HEK293 (cell line): Measurements from ENCODE around the gene ZSCAN20.

Experiments
- CTCF ChIA-PET: fragments of 350-600 bp; formaldehyde crosslinking; extraction: SDS; loops from one replicate; lab custom pipeline; 2021; ENCODE audit warnings: antibody characterized with exemption; lab: Yijun Ruan, JAX
- POLR2A ChIA-PET: fragments of 300-600 bp; formaldehyde crosslinking; extraction: SDS; loops from one replicate; lab custom pipeline; 2020; ENCODE audit warnings: antibody characterized with exemption, inconsistent platforms; lab: Yijun Ruan, JAX
- H3K27ac ChIP-seq: fragments of 200-500 bp; sonication (Bioruptor generic); 2 replicates; pipeline ENCODE4 v1.5.1; 2014; ENCODE audit warnings: low read depth, low read length, control low read depth, inconsistent platforms; ENCODE audit errors: extremely low read depth
- H3K36me3 ChIP-seq, 2 experiments: fragments of 200-500 bp in 1 of 2; sonication (Bioruptor generic) in 1 of 2; 1 replicate in 1 of 2; 2 replicates in 1 of 2; pipeline ENCODE4 v1.5.1; 2014 to 2017; ENCODE audit warnings: inconsistent platforms in 2 of 2, low read length in 2 of 2; ENCODE audit not compliant: control insufficient read depth in 2 of 2, insufficient read depth in 1 of 2
- H3K4me1 ChIP-seq: fragments of 200-500 bp; sonication (Bioruptor generic); 2 replicates; pipeline ENCODE4 v1.5.1; 2014; ENCODE audit warnings: mild to moderate bottlenecking, low read length, inconsistent platforms; ENCODE audit not compliant: control insufficient read depth, insufficient read depth
- H3K4me3 ChIP-seq: 2 replicates; pipeline ENCODE4 v1.5.1; 2011; ENCODE audit warnings: low read depth, mild to moderate bottlenecking, control low read depth, low read length, moderate library complexity
- H3K9me3 ChIP-seq: fragments of 200-500 bp; sonication (Bioruptor generic); 2 replicates; pipeline ENCODE4 v1.5.1; 2014; ENCODE audit warnings: low read depth, low read length, inconsistent platforms; ENCODE audit not compliant: control insufficient read depth, insufficient read depth
- GLI2 ChIP-seq: fragments of 450-650 bp; formaldehyde crosslinking; IDR thresholded peaks from 2 replicates; pipeline ENCODE4; 2017; ENCODE audit warnings: missing biosample characterization, missing genetic modification characterization, low read depth, borderline replicate concordance
- PRDM1 ChIP-seq: fragments of 450-650 bp; formaldehyde crosslinking; IDR thresholded peaks from 2 replicates; pipeline ENCODE4; 2016; ENCODE audit warnings: missing biosample characterization, missing genetic modification characterization
- SCRT1 ChIP-seq: fragments of 450-650 bp; formaldehyde crosslinking; IDR thresholded peaks from 2 replicates; pipeline ENCODE4 v1.5.1; 2016; ENCODE audit warnings: missing biosample characterization, missing genetic modification characterization, borderline replicate concordance
- ZBTB26 ChIP-seq: fragments of 450-650 bp; formaldehyde crosslinking; optimal IDR thresholded peaks from 2 replicates; pipeline ENCODE3; 2016; ENCODE audit warnings: missing biosample characterization, mild to moderate bottlenecking, missing genetic modification characterization
- ZFP41 ChIP-seq: fragments of 450-650 bp; formaldehyde crosslinking; IDR thresholded peaks from 2 replicates; pipeline ENCODE4 v1.5.1; 2016; ENCODE audit warnings: missing biosample characterization, missing genetic modification characterization, borderline replicate concordance
- ZNF121 ChIP-seq: fragments of 450-650 bp; formaldehyde crosslinking; IDR thresholded peaks from 2 replicates; pipeline ENCODE4 v1.5.1; 2016; ENCODE audit warnings: missing biosample characterization, missing genetic modification characterization
- ZNF146 ChIP-seq: fragments of 450-650 bp; formaldehyde crosslinking; IDR thresholded peaks from 2 replicates; pipeline ENCODE4 v1.5.1; 2016; ENCODE audit warnings: missing biosample characterization, missing genetic modification characterization
- ZNF157 ChIP-seq: fragments of 450-650 bp; formaldehyde crosslinking; IDR thresholded peaks from 2 replicates; pipeline ENCODE4 v1.5.1; 2016; ENCODE audit warnings: missing biosample characterization, missing genetic modification characterization
- ZNF248 ChIP-seq: fragments of 450-650 bp; formaldehyde crosslinking; IDR thresholded peaks from 2 replicates; pipeline ENCODE4 v1.5.1; 2017; ENCODE audit warnings: missing biosample characterization, missing genetic modification characterization
- ZNF26 ChIP-seq: fragments of 450-650 bp; formaldehyde crosslinking; IDR thresholded peaks from 2 replicates; pipeline ENCODE4 v1.5.1; 2016; ENCODE audit warnings: missing biosample characterization, missing genetic modification characterization
- ZNF324 ChIP-seq: fragments of 450-650 bp; formaldehyde crosslinking; IDR thresholded peaks from 2 replicates; pipeline ENCODE4 v1.5.1; 2016; ENCODE audit warnings: missing biosample characterization, missing genetic modification characterization
- ZNF394 ChIP-seq: fragments of 450-650 bp; formaldehyde crosslinking; IDR thresholded peaks from 2 replicates; pipeline ENCODE4 v1.5.1; 2016; ENCODE audit warnings: missing biosample characterization, missing genetic modification characterization, mild to moderate bottlenecking, moderate library complexity, borderline replicate concordance
- ZNF449 ChIP-seq: fragments of 450-650 bp; formaldehyde crosslinking; IDR thresholded peaks from 2 replicates; pipeline ENCODE4 v1.5.1; 2017; ENCODE audit warnings: missing biosample characterization, mild to moderate bottlenecking, missing genetic modification characterization, moderate library complexity
- ZNF654 ChIP-seq: fragments of 450-650 bp; formaldehyde crosslinking; IDR thresholded peaks from 2 replicates; pipeline ENCODE4 v1.5.1; 2016; ENCODE audit warnings: low read depth, missing biosample characterization, missing genetic modification characterization
- ZNF792 ChIP-seq: fragments of 450-650 bp; formaldehyde crosslinking; IDR thresholded peaks from 2 replicates; pipeline ENCODE4 v1.5.1; 2016; ENCODE audit warnings: missing biosample characterization, missing genetic modification characterization
- ZNF837 ChIP-seq: fragments of 450-650 bp; formaldehyde crosslinking; IDR thresholded peaks from 2 replicates; pipeline ENCODE4 v1.5.1; 2016; ENCODE audit warnings: missing biosample characterization, missing genetic modification characterization
- ZSCAN5A ChIP-seq: fragments of 450-650 bp; formaldehyde crosslinking; IDR thresholded peaks from 2 replicates; pipeline ENCODE4 v1.5.1; 2016; ENCODE audit warnings: missing biosample characterization, missing genetic modification characterization

ZSCAN20 gene

GRCh38 chr1:33456502-33456886, 16.0 kb upstream of the ZSCAN20 start:
- POLR2A ChIA-PET = interaction anchor here (0.6 kb wide), 1 partner anchor 114 kb away, joined by 4 read pairs; no protein-coding TSS in a partner anchor
- CTCF ChIA-PET = interaction anchor here (0.6 to 2.9 kb wide), 32 partner anchors 11 to 576 kb away, joined by 3 to 30 read pairs (median 5); partner anchors contain the start of gene ZSCAN20
- no peak for TF ChIP-seq ZSCAN5A (tag by site-specific recombination)
- TF ChIP-seq ZNF121 (tag by site-specific recombination) = no peak
- no peak for TF ChIP-seq ZNF248 (tag by site-specific recombination)
- no peak for TF ChIP-seq ZNF792 (tag by site-specific recombination)
- no peak for TF ChIP-seq ZFP41
- TF ChIP-seq ZNF837 (tag by site-specific recombination) = no peak
- no peak for TF ChIP-seq ZNF26 (tag by site-specific recombination)
- TF ChIP-seq SCRT1 = no peak
- no peak for TF ChIP-seq ZNF394 (tag by site-specific recombination)
- no peak for TF ChIP-seq ZNF146 (tag by site-specific recombination)
- no peak for TF ChIP-seq ZNF324 (tag by site-specific recombination)
- no peak for TF ChIP-seq ZNF654 (tag by site-specific recombination)
- no peak for TF ChIP-seq ZBTB26
- no peaks in the 10 kb centered on the region for H3K9me3 ChIP-seq
- no peaks in the 10 kb centered on the region for H3K4me1 ChIP-seq
- H3K4me3 ChIP-seq = no peak overlapping the region
- H3K27ac ChIP-seq = no peak overlapping the region
- H3K36me3 ChIP-seq = no peaks in the 10 kb centered on the region

GRCh38 chr1:33459691-33460090, 12.8 kb upstream of the ZSCAN20 start:
- no peak overlapping the region for H3K27ac ChIP-seq
- CTCF ChIA-PET = interaction anchor here (3.6 kb wide), 1 partner anchor 11 kb away, joined by 33 read pairs; no protein-coding TSS in a partner anchor
- no peaks in the 10 kb centered on the region for H3K36me3 ChIP-seq
- no peaks in the 10 kb centered on the region for H3K9me3 ChIP-seq
- POLR2A ChIA-PET = no interaction called here
- TF ChIP-seq PRDM1 (peak; percentile 20; the same call in 1 of the 2 replicates), ZNF157 (tag by site-specific recombination) (no peak), ZNF449 (no peak)
- H3K4me1 ChIP-seq = no peaks in the 10 kb centered on the region
- H3K4me3 ChIP-seq = no peak overlapping the region

- ChIA-PET CTCF (interaction anchor here (3.6 kb wide), 1 partner anchor 11 kb away, joined by 33 read pairs; no protein-coding TSS in a partner anchor), POLR2A (no interaction called here)
- no peaks in the 10 kb centered on the region for H3K36me3 ChIP-seq
- no peak for TF ChIP-seq GLI2 (tag by site-specific recombination)
- H3K4me1 ChIP-seq = no peaks in the 10 kb centered on the region
- H3K9me3 ChIP-seq = no peaks in the 10 kb centered on the region
- no peak overlapping the region for H3K27ac ChIP-seq
- no peak overlapping the region for H3K4me3 ChIP-seq
Observed at GRCh38 chr1:33460144-33460543, 12.3 kb upstream of the ZSCAN20 start.
